Epithelial cell of esophagus (primary cell): ENCODE results near the gene ATP10A.
"Not testable (repeated sequence)": the region's sequence is repeated elsewhere in the genome, so short reads cannot be mapped to it uniquely, and the experiment has no call there.

Source experiments
- DNase-seq: peaks from one replicate; pipeline ENCODE4 v3.0.0; 2010; ENCODE audit warnings: low read depth
- H3K4me3 ChIP-seq: 2 replicates; pipeline ENCODE4 v1.5.1; 2011; ENCODE audit warnings: mild to moderate bottlenecking, low read length, control low read depth
- CTCF ChIP-seq: IDR thresholded peaks from 2 replicates; pipeline ENCODE4 v1.5.1; 2011; ENCODE audit warnings: low read depth, mild to moderate bottlenecking, low read length, control low read depth, inconsistent platforms; ENCODE audit not compliant: insufficient read depth; ENCODE audit errors: missing control alignments

The ATP10A gene

GRCh38 chr15:25640381-25640780, 222.7 kb downstream of the ATP10A start:
- no peak for TF ChIP-seq CTCF
- no peak overlapping the region for H3K4me3 ChIP-seq
- DNase-seq, result no peak

GRCh38 chr15:25636486-25636885, 226.6 kb downstream of the ATP10A start:
- H3K4me3 ChIP-seq, DNase-seq: not testable (repeated sequence)

GRCh38 chr15:25635191-25635590, 227.9 kb downstream of the ATP10A start:
- no peak for TF ChIP-seq CTCF
- H3K4me3 ChIP-seq, result no peak overlapping the region
- DNase-seq, result no peak

GRCh38 chr15:25633862-25634261, 229.3 kb downstream of the ATP10A start:
- TF ChIP-seq CTCF, result no peak
- DNase-seq, result no peak
- H3K4me3 ChIP-seq, result no peak overlapping the region

GRCh38 chr15:25631971-25632370, 231.2 kb downstream of the ATP10A start:
- no peak for DNase-seq
- TF ChIP-seq CTCF, result no peak
- H3K4me3 ChIP-seq, result no peak overlapping the region
